Measurements from ENCODE around the gene OR9G1. TPM values are rescaled to one million over a fixed set of nuclear protein-coding genes. Genes with fewer than 3 reads are reported as not detected.

OR9G1 gene
- total RNA-seq, 3 donors from 2014 or later (not counting 1 experiment from before 2014, with no cell fraction given): not detected

DNA sequence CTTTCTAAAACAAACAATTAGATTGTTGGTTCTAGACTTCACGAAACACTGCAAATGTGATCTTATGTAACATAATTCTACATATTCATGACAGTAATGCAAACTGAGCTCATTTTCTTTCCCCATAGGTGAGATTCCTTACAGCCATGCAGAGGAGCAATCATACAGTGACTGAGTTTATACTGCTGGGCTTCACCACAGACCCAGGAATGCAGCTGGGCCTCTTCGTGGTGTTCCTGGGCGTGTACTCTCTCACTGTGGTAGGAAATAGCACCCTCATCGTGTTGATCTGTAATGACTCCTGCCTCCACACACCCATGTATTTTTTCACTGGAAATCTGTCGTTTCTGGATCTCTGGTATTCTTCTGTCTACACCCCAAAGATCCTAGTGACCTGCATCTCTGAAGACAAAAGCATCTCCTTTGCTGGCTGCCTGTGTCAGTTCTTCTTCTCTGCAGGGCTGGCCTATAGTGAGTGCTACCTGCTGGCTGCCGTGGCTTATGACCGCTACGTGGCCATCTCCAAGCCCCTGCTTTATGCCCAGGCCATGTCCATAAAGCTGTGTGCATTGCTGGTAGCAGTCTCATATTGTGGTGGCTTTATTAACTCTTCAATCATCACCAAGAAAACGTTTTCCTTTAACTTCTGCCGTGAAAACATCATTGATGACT, 1.5 kb downstream of the OR9G1 start:
- Histone ChIP-seq H3K4me1 (ENCODE audit: control insufficient read depth, insufficient read depth, low read length) (no peaks in the 10 kb centered on the region), H3K27ac (ENCODE audit: low read length) (no peak overlapping the region), H3K36me3 (ENCODE audit: control insufficient read depth, insufficient read depth, low read length) (no peaks in the 10 kb centered on the region), H3K4me3 (ENCODE audit: low read length) (no peak overlapping the region), H3K27me3 (ENCODE audit: control insufficient read depth, insufficient read depth, low read length) (no peaks in the 10 kb centered on the region), H3K9me3 (ENCODE audit: control insufficient read depth, insufficient read depth, low read length) (no peaks in the 10 kb centered on the region)
- DNase-seq (no peak), ATAC-seq (peak in 1 of 3 donors; percentile 47)
- H3K9me3 Mint-ChIP-seq: peaks cover 13 to 20% of the 10 kb centered on the region in 2 donors
- no peaks in the 10 kb centered on the region for H3K36me3 Mint-ChIP-seq
- TF ChIP-seq, protein P1, sequence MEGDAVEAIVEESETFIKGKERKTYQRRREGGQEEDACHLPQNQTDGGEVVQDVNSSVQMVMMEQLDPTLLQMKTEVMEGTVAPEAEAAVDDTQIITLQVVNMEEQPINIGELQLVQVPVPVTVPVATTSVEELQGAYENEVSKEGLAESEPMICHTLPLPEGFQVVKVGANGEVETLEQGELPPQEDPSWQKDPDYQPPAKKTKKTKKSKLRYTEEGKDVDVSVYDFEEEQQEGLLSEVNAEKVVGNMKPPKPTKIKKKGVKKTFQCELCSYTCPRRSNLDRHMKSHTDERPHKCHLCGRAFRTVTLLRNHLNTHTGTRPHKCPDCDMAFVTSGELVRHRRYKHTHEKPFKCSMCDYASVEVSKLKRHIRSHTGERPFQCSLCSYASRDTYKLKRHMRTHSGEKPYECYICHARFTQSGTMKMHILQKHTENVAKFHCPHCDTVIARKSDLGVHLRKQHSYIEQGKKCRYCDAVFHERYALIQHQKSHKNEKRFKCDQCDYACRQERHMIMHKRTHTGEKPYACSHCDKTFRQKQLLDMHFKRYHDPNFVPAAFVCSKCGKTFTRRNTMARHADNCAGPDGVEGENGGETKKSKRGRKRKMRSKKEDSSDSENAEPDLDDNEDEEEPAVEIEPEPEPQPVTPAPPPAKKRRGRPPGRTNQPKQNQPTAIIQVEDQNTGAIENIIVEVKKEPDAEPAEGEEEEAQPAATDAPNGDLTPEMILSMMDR (IDR thresholded peaks at IDR 0.05): no peak
- no peak overlapping the region for H3K27ac Mint-ChIP-seq
- intact Hi-C loops (cut with micrococcal nuclease): no loop called here
- WGBS (ENCODE audit: insufficient coverage): 57% methylated on average over 10 of the region's 10 CpGs
- H3K27me3 Mint-ChIP-seq (ENCODE audit: low read depth in 2 of 2): no peaks in the 10 kb centered on the region
- no peak overlapping the region for H3K4me3 Mint-ChIP-seq
- H3K4me1 Mint-ChIP-seq: no peaks in the 10 kb centered on the region

DNA sequence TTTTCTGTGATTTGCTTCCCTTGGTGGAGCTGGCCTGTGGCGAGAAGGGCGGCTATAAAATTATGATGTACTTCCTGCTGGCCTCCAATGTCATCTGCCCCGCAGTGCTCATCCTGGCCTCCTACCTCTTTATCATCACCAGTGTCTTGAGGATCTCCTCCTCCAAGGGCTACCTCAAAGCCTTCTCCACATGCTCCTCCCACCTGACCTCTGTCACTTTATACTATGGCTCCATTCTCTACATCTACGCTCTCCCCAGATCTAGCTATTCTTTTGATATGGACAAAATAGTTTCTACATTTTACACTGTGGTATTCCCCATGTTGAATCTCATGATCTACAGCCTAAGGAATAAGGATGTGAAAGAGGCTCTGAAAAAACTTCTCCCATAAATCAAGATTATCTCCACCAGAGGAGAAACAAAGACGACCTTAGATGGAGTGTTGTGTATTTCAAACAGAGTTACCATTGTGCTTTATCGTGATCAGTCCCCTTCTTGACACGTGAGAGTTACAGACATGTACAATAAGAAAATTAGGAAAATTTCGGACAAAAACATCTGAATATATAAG, 2.1 kb downstream of the OR9G1 start:
- intact Hi-C loops (cut with micrococcal nuclease): no loop called here
- H3K27me3 Mint-ChIP-seq (ENCODE audit: low read depth in 2 of 2): no peaks in the 10 kb centered on the region

DNA sequence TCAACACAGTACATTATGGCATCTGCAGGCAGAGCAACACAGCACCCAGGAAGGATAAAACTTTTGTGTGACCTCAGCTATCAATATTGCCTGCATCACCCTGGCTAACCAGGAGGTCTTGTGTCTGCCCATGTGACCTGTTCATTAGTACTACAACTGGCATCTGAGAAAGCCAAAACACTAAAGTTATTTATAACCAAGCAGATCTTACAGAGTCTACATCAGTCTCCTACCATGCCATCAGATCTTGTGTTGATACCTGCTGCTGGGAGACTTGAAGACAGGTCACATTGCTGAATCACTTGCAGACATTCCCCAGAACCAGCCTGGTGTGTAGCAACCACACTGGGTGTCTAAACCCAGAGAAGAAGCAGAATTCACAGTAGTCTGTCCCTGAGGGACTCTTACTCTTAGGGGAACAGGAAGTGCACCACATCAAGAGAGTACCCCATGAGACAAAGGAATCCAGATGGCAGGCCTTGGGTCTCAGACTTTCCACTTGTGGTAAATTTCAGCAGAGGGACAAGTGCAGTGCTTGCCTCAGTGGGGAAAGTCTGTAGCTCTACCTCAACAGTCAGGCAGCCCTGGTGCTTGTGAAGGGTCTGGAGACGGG, 7.0 kb downstream of the OR9G1 start:
- Mint-ChIP-seq H3K36me3 (no peaks in the 10 kb centered on the region), H3K27ac (no peak overlapping the region), H3K27me3 (ENCODE audit: low read depth in 2 of 2) (no peaks in the 10 kb centered on the region), H3K4me3 (no peak overlapping the region), H3K4me1 (no peaks in the 10 kb centered on the region), H3K9me3 (peaks cover 4 to 7% of the 10 kb centered on the region in 2 donors)
- Histone ChIP-seq H3K27me3 (ENCODE audit: control insufficient read depth, insufficient read depth, low read length) (no peaks in the 10 kb centered on the region), H3K36me3 (ENCODE audit: control insufficient read depth, insufficient read depth, low read length) (no peaks in the 10 kb centered on the region), H3K4me1 (ENCODE audit: control insufficient read depth, insufficient read depth, low read length) (no peaks in the 10 kb centered on the region), H3K9me3 (ENCODE audit: control insufficient read depth, insufficient read depth, low read length) (peaks cover 9% of the 10 kb centered on the region), H3K4me3 (ENCODE audit: low read length) (no peak overlapping the region), H3K27ac (ENCODE audit: low read length) (no peak overlapping the region)
- TF ChIP-seq, protein P1 (IDR thresholded peaks at IDR 0.05): no peak
- intact Hi-C loops (cut with micrococcal nuclease): no loop called here
- 82% methylated on average over 1 of the region's 1 CpG for WGBS (ENCODE audit: insufficient coverage)
- ATAC-seq: no peak
- no peak for DNase-seq

More for the DNA sequence above, 2.1 kb downstream of the OR9G1 start:
- Histone ChIP-seq H3K4me1 (ENCODE audit: control insufficient read depth, insufficient read depth, low read length) (no peaks in the 10 kb centered on the region), H3K27ac (ENCODE audit: low read length) (no peak overlapping the region), H3K27me3 (ENCODE audit: control insufficient read depth, insufficient read depth, low read length) (no peaks in the 10 kb centered on the region), H3K9me3 (ENCODE audit: control insufficient read depth, insufficient read depth, low read length) (peaks cover 2% of the 10 kb centered on the region), H3K4me3 (ENCODE audit: low read length) (no peak overlapping the region), H3K36me3 (ENCODE audit: control insufficient read depth, insufficient read depth, low read length) (no peaks in the 10 kb centered on the region)
- H3K9me3 Mint-ChIP-seq: peaks cover 13 to 20% of the 10 kb centered on the region in 2 donors
- ATAC-seq (no peak), DNase-seq (no peak)
- H3K36me3 Mint-ChIP-seq: no peaks in the 10 kb centered on the region
- 76% methylated on average over 6 of the region's 8 CpGs for WGBS (ENCODE audit: insufficient coverage)
- H3K4me1 Mint-ChIP-seq: no peaks in the 10 kb centered on the region
- H3K4me3 Mint-ChIP-seq: no peak overlapping the region
- TF ChIP-seq, protein P1 (IDR thresholded peaks at IDR 0.05): no peak
- H3K27ac Mint-ChIP-seq: no peak overlapping the region
